B cell (primary cell): ENCODE results near the gene KRT34.

Experiments
- CTCF ChIP-seq: fragments of 200-600 bp; IDR thresholded peaks from one replicate; pipeline ENCODE4 v1.8.0; 2022; ENCODE audit warnings: antibody characterized with exemption, mild to moderate bottlenecking
- EZH2 ChIP-seq: IDR thresholded peaks from 2 replicates; pipeline ENCODE4 v1.6.1; 2012; ENCODE audit warnings: borderline replicate concordance, low read depth, mild to moderate bottlenecking, moderate library complexity, low read length; ENCODE audit not compliant: insufficient read depth, poor library complexity, severe bottlenecking

GRCh38 chr17:41363881-41364280 is 18.2 kb downstream of the KRT34 start:
- TF ChIP-seq CTCF (no peak), EZH2 (no peak)
